ENCODE data around the gene CERS6.
"Not testable (repeated sequence)": the region's sequence is repeated elsewhere in the genome, so short reads cannot be mapped to it uniquely, and the experiment has no call there.

CERS6 gene

DNA sequence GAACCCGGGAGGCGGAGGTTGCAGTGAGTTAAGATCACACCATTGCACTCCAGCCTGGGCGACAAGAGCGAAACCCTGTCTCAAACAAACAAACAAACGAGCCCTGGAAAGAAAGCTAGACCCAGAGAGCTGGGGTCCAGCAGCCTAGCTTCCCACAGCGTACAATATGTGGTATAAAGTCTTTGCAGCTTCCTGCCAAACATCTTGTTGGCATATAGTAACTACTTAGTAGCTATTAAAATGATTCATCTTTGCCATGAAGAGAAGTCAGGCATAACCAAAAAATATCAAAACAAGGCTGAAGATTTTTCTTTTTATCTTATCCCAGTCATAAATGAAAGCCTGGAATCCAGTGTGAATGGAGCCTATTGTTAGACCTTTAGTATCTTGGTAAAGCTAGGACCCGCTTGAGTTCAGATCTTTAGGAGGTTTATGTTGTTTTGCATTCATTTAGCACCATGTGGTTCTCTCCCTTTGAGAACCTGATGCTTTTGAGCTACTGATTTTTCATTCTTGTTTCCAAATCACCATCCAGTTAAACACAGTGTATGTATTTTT lies 206.7 kb downstream of the CERS6 start:
- DNase-seq (ENCODE audit: low spot score) = no peak
- no peak overlapping the region for H3K27ac Mint-ChIP-seq
- peaks cover 14% of the 10 kb centered on the region for H3K4me1 Mint-ChIP-seq (ENCODE audit: low read depth)
- H3K27me3 Mint-ChIP-seq (ENCODE audit: low read depth) = no peaks in the 10 kb centered on the region
- H3K9me3 Mint-ChIP-seq = no peaks in the 10 kb centered on the region
- peaks cover 4% of the 10 kb centered on the region for H3K36me3 Mint-ChIP-seq (ENCODE audit: low read depth)
- H3K4me3 Mint-ChIP-seq = no peak overlapping the region

DNA sequence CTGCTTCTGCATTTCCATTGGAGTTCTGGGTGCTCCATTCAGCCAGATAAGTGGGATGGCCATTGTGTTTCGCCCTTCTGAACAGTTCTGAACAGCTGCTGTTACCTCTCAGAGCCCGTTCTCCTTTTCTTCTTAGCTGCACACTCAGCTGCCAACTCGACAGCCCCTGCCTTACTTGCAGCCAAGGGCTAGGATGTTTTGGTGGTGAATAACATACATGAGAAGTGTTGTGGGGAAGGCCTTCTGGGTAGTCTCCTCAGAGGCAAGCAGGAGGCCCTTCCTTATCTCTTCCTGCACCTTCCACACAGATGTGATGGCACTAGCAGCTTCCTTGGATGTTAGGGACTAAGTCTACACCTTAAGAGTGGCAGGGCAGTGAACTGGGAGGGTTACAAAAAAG lies 207.9 kb downstream of the CERS6 start:
- no peak overlapping the region for H3K27ac Mint-ChIP-seq
- H3K4me1 Mint-ChIP-seq (ENCODE audit: low read depth) = peaks cover 14% of the 10 kb centered on the region
- no peak overlapping the region for H3K4me3 Mint-ChIP-seq
- no peak for DNase-seq (ENCODE audit: low spot score)
- H3K9me3 Mint-ChIP-seq = no peaks in the 10 kb centered on the region
- H3K36me3 Mint-ChIP-seq (ENCODE audit: low read depth) = peaks cover 5% of the 10 kb centered on the region
- H3K27me3 Mint-ChIP-seq (ENCODE audit: low read depth) = no peaks in the 10 kb centered on the region

DNA sequence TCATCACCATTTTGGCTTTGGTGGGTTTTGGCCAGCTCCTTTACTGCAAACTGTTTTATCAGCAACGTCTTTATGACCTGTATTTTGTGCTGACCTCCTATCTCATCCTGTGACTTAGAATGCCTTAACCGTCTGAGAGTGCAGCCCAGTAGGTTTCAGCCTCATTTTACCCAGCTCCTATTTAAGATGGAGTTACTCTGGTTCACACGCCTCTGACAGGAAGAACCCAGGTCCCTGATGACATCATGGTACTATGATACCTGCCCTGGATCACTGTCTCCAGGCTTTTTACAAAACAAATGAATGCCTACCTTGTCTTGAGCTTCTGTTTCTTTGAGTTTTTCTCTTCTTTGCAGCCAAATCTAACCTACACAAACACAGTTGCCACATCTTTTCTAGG lies 208.6 kb downstream of the CERS6 start:
- not testable (repeated sequence) for H3K9me3 Mint-ChIP-seq; H3K4me3 Mint-ChIP-seq; H3K36me3 Mint-ChIP-seq (ENCODE audit: low read depth); DNase-seq (ENCODE audit: low spot score); H3K27me3 Mint-ChIP-seq (ENCODE audit: low read depth); H3K27ac Mint-ChIP-seq
- H3K4me1 Mint-ChIP-seq (ENCODE audit: low read depth) = peaks cover 14% of the 10 kb centered on the region

DNA sequence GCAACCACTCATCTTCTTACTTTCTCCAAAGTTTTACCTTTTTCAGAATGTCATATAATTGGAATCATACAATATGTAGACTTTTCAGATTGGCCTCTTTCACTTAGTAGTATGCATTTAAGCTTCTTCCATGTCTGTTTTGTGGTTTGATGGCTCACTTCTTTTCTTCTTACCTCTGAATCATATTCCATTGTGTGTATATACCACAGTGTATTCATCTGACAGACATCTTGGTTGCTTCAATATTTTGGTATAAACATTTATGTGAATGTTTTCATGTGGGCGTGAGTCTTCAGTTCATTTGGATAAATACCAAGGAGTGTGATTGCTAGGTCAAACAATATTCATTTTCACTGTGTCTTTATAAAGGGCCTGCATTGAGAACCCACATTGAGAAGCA lies 210.3 kb downstream of the CERS6 start:
- peaks cover 5% of the 10 kb centered on the region for H3K36me3 Mint-ChIP-seq (ENCODE audit: low read depth)
- H3K4me1 Mint-ChIP-seq (ENCODE audit: low read depth) = peaks cover 16% of the 10 kb centered on the region
- no peaks in the 10 kb centered on the region for H3K9me3 Mint-ChIP-seq
- H3K4me3 Mint-ChIP-seq = no peak overlapping the region
- DNase-seq (ENCODE audit: low spot score) = no peak
- H3K27ac Mint-ChIP-seq = no peak overlapping the region
- no peaks in the 10 kb centered on the region for H3K27me3 Mint-ChIP-seq (ENCODE audit: low read depth)

DNA sequence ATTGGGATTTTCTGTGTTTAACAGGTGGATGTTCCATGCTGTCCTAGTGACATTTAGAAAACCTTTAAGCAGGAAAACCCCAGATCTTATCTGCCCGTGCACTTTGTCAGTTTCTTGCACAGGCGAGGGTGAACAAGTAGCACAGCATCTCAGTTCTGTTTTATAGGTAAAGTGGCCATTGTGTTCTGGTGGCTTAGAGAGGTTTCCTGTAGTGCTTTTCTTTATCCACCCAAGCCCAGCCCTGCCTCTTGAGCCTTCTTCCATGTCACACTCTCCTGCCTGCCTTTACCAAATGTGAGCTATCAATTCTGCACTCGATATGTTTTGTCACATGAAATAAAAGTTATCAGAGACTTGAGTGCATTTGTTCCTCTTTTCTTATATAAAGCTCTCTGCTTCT lies 211.1 kb downstream of the CERS6 start:
- Mint-ChIP-seq H3K27me3 (ENCODE audit: low read depth) (no peaks in the 10 kb centered on the region), H3K4me3 (no peak overlapping the region), H3K36me3 (ENCODE audit: low read depth) (peaks cover 5% of the 10 kb centered on the region), H3K4me1 (ENCODE audit: low read depth) (peaks cover 16% of the 10 kb centered on the region), H3K9me3 (no peaks in the 10 kb centered on the region), H3K27ac (no peak overlapping the region)
- DNase-seq (ENCODE audit: low spot score) = peak; percentile 11

DNA sequence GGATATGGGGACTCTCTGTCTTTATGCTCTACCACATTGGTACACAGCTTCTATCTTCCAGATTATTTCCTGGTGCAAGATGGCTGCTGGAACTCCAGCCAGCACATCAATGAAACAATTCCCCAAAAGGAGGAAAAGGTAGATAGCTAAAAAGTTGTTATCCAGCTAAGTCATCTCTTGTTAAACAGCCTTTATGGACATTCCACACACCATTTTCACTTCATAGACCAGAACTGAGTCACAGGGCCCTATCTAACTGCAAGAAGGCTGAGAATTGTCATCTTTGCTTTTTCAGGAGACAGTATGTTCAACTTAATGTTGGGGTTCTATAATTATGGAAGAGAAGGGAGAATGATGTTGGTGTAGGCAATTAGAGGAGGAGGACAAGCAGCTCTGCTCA lies 213.1 kb downstream of the CERS6 start:
- Mint-ChIP-seq H3K27ac (no peak overlapping the region), H3K4me1 (ENCODE audit: low read depth) (peaks cover 12% of the 10 kb centered on the region), H3K36me3 (ENCODE audit: low read depth) (peaks cover 5% of the 10 kb centered on the region), H3K9me3 (no peaks in the 10 kb centered on the region), H3K27me3 (ENCODE audit: low read depth) (no peaks in the 10 kb centered on the region), H3K4me3 (no peak overlapping the region)
- no peak for DNase-seq (ENCODE audit: low spot score)

DNA sequence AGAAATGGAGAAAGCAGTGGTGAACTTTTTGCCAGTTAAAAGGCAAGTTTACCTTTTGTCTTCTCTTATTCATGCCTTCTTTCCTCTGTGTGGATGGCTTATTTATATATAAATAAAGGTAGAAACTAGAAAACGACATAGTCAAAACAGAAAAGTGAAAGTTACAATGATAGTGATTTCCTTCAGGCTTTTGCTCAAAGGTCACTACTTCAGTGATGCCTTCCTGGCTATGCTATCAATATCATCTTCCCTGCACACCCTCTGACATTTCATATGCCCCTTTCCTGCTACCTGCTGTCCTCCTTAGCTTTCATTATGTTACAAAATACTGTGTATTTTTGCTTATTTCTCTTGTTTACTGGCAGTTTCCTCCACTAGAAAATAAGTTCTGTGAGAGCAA lies 214.4 kb downstream of the CERS6 start:
- peaks cover 6% of the 10 kb centered on the region for H3K36me3 Mint-ChIP-seq (ENCODE audit: low read depth)
- H3K27me3 Mint-ChIP-seq (ENCODE audit: low read depth) = no peaks in the 10 kb centered on the region
- H3K4me1 Mint-ChIP-seq (ENCODE audit: low read depth) = peaks cover 10% of the 10 kb centered on the region
- H3K4me3 Mint-ChIP-seq = no peak overlapping the region
- H3K27ac Mint-ChIP-seq = no peak overlapping the region
- no peak for DNase-seq (ENCODE audit: low spot score)
- H3K9me3 Mint-ChIP-seq = no peaks in the 10 kb centered on the region

DNA sequence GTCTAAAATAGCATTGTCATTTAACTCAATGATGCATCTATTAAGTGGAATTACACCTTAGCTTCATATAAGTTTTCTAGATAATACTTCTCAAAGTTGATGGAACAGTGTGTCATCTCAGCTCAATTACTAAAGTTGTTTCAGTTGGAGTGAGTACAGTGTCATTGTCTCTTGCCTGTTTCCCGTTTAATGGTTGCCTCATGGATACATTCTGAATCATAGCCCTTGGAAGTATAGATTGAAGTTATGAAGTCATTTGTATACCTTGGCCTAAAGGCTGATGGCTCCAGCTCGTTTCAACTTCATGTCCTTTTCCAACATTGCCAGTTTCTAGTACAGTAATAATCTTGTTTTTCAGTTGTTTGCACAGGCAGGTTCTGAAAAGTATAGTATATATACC lies 215.9 kb downstream of the CERS6 start:
- DNase-seq (ENCODE audit: low spot score) = no peak
- peaks cover 5% of the 10 kb centered on the region for H3K4me1 Mint-ChIP-seq (ENCODE audit: low read depth)
- H3K4me3 Mint-ChIP-seq = no peak overlapping the region
- no peaks in the 10 kb centered on the region for H3K27me3 Mint-ChIP-seq (ENCODE audit: low read depth)
- no peak overlapping the region for H3K27ac Mint-ChIP-seq
- H3K9me3 Mint-ChIP-seq = no peaks in the 10 kb centered on the region
- peaks cover 7% of the 10 kb centered on the region for H3K36me3 Mint-ChIP-seq (ENCODE audit: low read depth)

DNA sequence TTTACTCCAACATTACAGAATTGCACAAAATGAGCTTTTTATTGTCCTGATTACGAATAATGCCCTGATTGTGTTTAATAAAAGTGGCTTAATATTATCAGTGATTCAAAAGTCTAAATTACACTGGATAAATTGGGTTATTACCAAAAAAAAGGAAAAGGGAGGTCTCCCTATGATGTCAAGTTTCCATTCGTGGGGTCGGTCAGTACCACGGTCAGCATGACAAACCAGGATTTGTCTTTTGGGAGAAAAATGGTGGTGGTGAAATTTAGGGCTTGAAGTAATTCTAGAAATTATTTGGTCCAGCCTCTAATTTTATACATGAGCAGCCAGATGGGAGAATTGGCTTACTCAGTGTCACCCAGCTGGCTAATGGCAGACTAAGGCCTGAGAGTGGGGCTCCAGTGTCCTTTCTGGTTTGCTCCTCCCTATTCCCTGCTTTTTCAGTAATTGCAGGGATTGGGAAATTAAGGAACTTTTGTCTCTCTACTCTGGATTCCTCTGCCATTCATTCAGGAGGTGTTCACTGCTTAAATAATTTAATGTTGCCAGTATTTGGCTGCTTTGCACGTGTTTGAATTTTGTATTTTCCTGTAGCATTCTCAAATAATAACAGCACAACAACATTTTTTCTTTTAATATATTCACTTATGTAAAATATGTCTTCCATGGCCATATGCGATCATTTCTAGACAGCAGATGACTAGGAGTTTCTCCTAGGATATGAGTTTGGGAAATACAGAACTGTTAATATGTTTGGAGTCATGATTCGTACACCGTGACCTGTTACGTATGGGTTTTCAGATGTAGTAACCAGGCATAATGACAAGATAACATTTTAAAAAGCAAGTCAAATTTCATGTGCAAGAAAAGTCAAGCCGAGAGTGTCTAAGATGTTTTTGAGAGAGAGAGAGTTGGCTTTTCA lies 217.5 kb downstream of the CERS6 start:
- Mint-ChIP-seq H3K27me3 (ENCODE audit: low read depth) (no peaks in the 10 kb centered on the region), H3K4me1 (ENCODE audit: low read depth) (peaks cover 2% of the 10 kb centered on the region), H3K27ac (no peak overlapping the region), H3K4me3 (no peak overlapping the region), H3K36me3 (ENCODE audit: low read depth) (peaks cover 5% of the 10 kb centered on the region), H3K9me3 (no peaks in the 10 kb centered on the region)
- no peak for DNase-seq (ENCODE audit: low spot score)

DNA sequence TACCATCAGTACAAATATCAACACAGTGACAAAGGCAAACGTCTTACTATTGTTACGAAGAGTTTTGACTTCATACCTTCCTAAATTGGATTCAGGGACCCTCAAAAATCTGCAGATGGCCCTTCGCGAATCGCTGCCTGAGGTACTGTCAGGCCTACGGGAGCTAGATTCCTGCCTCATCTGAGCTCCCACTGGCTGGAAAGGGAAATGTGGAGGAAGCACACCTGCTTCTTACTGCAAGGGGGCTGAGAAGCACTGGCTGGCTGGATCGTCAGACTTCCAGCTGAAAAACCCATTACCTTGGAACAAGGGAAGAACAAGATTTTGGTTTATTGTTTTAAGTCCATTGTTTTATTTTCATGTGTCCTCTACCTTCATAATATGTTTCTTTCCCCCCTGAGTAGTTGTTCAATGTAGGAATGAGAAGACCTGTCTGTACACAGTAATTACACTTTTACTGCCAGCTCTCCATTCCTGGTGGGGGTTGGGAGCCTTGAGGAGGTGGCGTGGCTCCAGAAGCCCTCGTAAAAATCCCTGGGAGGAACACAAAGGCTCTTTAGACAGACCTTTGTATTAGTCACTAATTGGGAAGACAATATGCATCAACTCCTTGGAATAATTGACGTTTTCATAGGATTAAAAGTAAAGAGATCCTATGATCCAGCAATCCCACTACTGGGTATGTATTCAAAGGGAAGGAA lies 222.2 kb downstream of the CERS6 start:
- no peak for DNase-seq (ENCODE audit: low spot score)
- peaks cover 5% of the 10 kb centered on the region for H3K36me3 Mint-ChIP-seq (ENCODE audit: low read depth)
- no peaks in the 10 kb centered on the region for H3K4me1 Mint-ChIP-seq (ENCODE audit: low read depth)
- H3K4me3 Mint-ChIP-seq = no peak overlapping the region
- H3K9me3 Mint-ChIP-seq = no peaks in the 10 kb centered on the region
- no peaks in the 10 kb centered on the region for H3K27me3 Mint-ChIP-seq (ENCODE audit: low read depth)
- H3K27ac Mint-ChIP-seq = no peak overlapping the region

DNA sequence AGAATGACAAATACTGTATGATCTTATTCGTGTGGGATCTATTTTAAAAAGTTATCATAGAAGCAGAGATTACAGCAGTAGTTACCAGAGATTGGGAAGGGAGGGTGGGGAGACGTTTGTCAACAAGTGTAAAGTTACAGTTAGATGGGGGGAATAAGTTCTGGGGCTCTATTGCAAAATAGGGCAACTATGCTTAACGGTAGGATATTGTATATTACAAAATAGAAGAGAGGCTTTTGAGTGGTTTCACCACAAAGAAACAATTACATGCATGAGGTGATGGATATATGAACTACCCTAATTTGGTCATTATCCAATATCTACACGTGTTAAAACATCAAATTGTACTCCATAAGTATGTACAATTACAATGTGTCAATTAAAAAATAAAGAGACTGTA lies 223.0 kb downstream of the CERS6 start:
- Mint-ChIP-seq H3K9me3 (no peaks in the 10 kb centered on the region), H3K36me3 (ENCODE audit: low read depth) (peaks cover 5% of the 10 kb centered on the region), H3K27ac (no peak overlapping the region), H3K27me3 (ENCODE audit: low read depth) (no peaks in the 10 kb centered on the region), H3K4me3 (no peak overlapping the region), H3K4me1 (ENCODE audit: low read depth) (no peaks in the 10 kb centered on the region)
- DNase-seq (ENCODE audit: low spot score) = no peak

DNA sequence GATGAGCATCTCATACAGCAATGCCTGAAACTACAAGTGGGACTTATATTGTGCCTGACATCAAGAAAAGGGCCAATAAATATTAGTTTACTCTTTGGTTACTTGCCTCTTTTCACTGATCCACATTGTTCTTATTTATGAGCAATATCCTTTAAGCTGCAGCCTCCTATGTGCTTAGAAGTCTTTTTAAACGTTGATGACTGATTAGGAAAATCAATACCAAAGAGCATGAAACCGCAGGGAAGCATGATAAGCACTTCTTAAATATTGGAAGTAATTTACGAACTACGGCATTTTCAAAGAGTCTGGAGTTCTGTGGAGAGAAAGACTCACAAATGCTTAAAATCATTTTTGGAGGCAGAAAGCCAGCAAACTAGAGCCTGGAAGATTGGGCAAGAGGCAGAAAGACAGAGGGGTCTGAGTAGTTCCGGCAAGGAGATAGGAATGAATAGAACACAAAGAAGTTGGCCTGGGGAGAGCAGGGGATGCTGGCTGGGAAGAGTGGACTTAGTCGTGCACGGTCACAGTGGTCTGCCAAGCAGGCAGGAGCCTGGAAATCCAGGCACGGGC lies 223.8 kb downstream of the CERS6 start:
- Mint-ChIP-seq H3K27me3 (ENCODE audit: low read depth) (no peaks in the 10 kb centered on the region), H3K27ac (no peak overlapping the region), H3K36me3 (ENCODE audit: low read depth) (peaks cover 1% of the 10 kb centered on the region), H3K4me3 (no peak overlapping the region), H3K4me1 (ENCODE audit: low read depth) (no peaks in the 10 kb centered on the region), H3K9me3 (no peaks in the 10 kb centered on the region)
- no peak for DNase-seq (ENCODE audit: low spot score)

DNA sequence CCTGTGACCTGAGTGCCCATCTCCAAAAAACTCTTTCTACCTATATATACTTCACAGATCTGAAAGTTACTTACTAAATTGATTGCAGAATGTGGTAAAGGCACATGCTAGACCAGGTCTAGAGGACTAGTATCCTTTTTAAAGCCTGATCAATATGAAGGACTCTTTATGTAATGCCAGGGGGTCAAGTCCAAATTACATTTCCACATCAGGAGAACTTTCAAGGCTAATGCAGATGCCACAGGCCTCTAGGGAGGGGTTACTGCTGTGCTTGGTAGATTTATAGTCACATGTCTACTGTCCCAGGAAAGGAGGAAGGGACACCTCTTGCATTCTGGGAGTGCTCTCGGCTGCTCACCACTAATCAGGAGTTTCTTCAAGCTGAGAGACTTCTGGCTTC lies 227.9 kb downstream of the CERS6 start:
- Mint-ChIP-seq H3K4me3 (no peak overlapping the region), H3K27me3 (ENCODE audit: low read depth) (no peaks in the 10 kb centered on the region), H3K27ac (no peak overlapping the region), H3K4me1 (ENCODE audit: low read depth) (no peaks in the 10 kb centered on the region), H3K9me3 (no peaks in the 10 kb centered on the region), H3K36me3 (ENCODE audit: low read depth) (no peaks in the 10 kb centered on the region)
- no peak for DNase-seq (ENCODE audit: low spot score)
